Stomach (tissue), 4 donors: ENCODE measurements around the gene CD300LF.

Source experiments
- CTCF ChIP-seq, 7 experiments: fragments of 450-650 bp in 4 of 7; fragments of 200-600 bp in 3 of 7; sonication (generic) in 3 of 7; IDR thresholded peaks; one replicate each; pipeline ENCODE4 v1.5.1; 2016 to 2019; ENCODE audit warnings: antibody characterized with exemption in 7 of 7, control low read depth in 2 of 7, mild to moderate bottlenecking in 1 of 7
- POLR2A ChIP-seq, 4 donors: fragments of 450-650 bp; IDR thresholded peaks; one replicate each; pipeline ENCODE4 v1.6.1; 2016; ENCODE audit warnings: antibody characterized with exemption in 4 of 4, control low read depth in 2 of 4, mild to moderate bottlenecking in 1 of 4, moderate library complexity in 1 of 4

- TF ChIP-seq POLR2A (IDR thresholded peaks at IDR 0.05), result no peak
- TF ChIP-seq CTCF (IDR thresholded peaks at IDR 0.05), result no peak
Measured at GRCh38 chr17:74745548-74746177, 32.9 kb upstream of the CD300LF start.
